Stimulated activated CD4-positive, alpha-beta T cell treated with anti-CD3 and anti-CD28 coated beads, TNF-alpha, amount 100 ng/mL, for 1 hour (primary cell): ENCODE data around the gene ALKBH6.
A peak's percentile ranks its signal among the peaks of the same experiment; 100 is the strongest.

Experiments
- DNase-seq, 3 donors: peaks; one replicate each; pipeline ENCODE4 v3.0.0-alpha.2; 2020; ENCODE audit warnings: low read depth in 3 of 3, low spot score in 1 of 3

The ALKBH6 gene

DNA sequence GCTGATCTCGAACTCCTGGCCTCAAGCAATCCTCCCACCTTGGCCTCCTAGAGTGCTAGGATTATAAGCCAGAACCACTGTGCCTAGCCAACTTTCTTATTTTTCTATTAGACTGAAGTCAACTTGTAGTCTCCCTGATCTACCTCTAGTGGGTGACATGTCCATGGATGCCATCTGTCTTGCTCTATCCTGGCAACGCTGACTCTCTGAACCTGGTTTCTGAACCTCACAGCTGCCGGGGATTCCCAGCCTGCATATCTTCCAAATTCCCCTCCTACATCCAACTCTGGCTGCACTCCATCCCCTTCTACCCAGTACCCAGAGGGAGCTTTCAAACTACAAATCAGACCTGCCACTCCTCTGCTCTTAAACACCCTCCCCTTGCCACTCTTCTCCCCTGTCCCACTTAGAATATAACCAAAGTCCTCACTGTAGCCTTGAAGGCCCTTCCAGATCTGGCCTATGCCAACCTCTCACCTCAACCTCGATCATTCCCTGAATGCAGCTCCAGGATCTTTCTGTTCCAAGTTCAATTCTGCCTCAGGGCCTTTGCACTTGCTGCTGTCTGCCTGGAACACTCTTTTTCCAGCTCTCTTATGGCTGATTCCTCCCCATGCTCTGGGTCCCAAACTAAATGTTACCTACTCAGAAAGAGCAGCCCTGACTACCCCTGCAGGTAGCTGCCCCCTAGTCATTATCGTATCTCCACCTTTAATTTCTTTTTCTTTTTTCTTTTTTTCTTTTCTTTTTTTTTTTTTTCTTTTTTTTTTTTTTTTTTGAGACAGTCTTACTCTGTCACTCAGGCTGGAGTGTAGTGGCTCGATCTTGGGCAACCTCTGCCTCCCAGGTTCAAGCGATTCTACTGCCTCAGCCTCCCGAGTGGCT, 16.5 kb upstream of the ALKBH6 start:
- no peak for DNase-seq

- no peak for DNase-seq
Observed at GRCh38 chr19:36028313-36029041, 14.5 kb upstream of the ALKBH6 start.

DNA sequence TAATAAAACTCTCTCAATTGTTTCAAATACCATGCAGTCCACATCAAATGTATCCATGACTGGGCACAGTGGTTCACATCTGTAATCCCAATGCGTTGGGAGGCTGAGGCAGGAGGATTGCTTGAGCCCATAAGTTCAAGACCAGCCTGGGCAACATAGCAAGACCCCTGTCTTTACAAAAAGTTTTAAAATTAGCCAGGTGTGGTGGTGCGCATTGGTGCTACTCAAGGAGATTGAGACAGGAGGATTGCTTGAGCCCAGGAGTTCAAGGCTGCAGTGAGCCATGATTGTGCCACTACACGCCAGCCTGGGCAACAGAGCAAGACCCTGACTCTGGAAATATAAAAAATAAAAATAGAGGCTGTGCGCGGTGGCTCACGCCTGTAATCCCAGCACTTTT, 13.7 kb upstream of the ALKBH6 start:
- no peak for DNase-seq

DNA sequence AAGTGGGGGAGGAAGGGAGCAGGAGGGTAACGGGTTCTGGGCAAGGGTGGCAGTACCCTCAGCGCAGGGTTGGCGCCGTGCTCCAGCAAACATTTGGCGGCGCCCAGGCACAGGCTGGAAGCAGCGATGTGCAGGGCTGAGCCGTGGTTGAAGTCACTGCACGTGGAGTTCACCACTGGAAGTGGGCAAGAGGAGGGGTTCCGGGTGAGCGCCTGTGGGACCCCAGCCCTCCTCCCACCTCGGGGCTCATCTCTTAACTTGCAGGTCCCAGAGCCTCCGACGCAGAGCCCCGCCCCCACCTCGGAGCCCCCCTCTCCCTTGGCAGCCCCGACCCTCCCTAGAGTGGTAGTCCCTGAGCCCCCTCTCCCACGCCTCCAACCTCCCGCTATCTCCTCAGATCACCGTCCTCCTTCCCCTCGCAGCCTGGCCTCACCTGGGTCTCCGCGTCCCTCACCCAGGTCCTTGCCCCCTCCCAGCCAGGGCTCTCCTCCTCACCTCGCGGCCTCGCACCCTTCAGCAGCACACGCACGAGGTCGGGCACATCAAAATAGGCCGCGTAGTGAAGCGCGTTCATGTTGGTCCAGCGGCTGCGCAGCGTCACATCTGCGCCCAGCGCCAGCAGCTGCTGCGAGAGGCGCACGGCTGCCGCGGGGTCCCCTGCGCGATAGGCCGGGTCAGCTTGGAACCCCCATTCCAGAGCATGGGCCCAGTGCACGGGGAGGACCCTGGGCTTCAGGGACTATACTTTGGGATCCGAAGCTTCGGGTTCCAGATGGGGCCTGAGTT, 12.3 kb upstream of the ALKBH6 start:
- DNase-seq, result no peak

GRCh38 chr19:36025541-36025940, 11.5 kb upstream of the ALKBH6 start:
- no peak for DNase-seq

- no peak for DNase-seq
Observed at GRCh38 chr19:36023432-36023831, 9.4 kb upstream of the ALKBH6 start.

DNA sequence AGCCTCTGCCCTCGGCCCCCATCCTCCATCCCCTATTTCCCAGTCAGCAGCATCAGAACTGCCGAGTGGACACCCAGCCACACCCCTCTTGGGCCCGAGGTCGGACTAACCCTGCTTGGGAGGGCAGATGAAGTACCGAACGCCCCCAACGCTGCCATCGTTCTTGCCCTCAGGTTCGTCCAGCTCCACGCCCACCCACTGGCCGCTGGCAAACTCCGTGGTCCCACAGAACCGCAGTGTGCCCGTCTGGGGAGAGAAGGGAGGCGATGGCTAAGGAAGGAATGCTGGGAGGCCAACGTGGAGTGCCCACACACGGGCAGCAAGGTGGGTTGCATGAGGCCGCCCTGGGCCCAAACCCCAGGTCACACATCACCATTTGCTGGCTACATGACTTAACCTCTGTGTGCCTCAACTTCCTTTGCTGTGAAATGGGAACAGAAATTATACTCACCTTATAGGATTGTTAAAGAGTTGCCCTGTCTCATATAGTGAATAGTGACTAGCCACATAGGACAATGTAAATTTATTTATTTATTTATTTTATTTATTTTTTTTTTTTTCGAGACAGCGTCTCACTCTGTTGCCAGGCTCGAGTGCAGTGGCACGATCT, 5.2 kb upstream of the ALKBH6 start:
- DNase-seq, result no peak

DNA sequence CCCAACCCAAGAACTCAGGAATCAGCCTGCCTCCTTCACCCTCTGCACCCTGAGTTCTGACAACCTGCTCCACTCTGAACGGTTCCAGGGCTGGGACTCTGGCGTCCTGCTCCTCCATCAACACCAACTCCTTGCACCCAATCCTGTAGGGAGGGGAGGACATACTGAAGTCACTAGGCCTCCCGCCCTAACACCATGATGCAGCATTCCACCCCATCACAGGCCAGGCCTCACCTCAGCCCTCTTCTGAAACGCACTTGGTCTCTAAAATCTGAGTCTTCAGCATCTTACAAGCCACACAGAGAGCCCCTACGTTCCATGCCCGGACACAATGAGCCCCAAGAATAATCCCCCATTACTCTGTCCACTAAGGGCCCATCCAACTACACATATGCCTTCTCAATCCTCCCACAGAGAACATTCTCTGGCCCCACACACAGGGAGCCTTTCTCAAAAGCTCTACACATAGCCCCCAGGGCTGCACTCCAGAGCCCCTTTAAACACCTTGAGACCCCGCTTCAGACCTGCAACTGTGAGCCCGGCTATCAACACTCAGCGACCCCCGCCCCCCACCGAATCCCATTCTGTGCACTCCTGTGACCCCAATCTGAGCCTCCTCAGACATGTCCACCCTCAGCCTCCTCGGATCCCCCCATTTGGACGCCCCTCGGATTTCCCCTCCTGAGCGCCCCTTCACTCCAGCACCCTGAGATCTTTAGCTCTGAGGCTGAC, 567 bp downstream of the ALKBH6 start:
- no peak for DNase-seq

- no peak for DNase-seq
Observed at GRCh38 chr19:36010402-36010801, 3.6 kb downstream of the ALKBH6 start.

DNA sequence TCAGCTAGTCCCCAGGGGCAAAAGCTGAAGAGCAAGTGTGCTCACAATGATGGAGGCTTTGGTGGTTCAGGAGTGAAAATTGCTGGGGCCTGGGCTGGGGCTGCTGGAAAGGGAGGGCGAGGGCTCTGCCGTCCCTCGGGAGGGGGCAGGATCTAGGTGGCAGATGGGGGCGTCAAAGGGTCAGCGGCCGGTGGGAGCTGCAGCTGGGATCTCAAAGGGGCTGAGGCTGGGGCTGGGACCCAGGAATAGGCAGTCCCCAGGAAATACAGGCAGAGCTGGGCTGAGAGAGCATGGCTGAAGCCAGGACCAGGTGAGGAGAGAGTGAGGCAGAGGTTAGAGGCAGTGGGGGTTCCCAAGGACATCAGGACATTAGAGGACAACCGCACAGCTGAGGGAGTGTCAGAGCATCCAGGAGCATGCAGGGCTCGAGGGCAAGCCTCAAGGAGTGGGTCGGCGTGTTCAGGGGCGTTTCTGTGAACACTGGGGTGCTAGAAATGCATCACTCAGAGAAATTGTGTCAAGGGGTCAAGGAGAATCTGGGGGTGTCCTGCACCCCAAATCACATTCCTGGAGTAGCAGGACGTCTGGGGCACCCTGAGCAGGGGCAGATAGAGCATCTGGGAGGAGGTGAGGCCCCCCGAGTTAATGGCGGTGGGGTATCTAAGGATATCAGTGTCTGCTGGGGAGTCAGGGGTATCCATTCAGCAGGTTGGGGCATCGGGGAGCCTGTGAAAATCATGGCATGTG, 4.2 kb downstream of the ALKBH6 start:
- no peak for DNase-seq

- peak in 1 of 3 donors; percentile 40 for DNase-seq
Observed at GRCh38 chr19:36009220-36009619, 4.8 kb downstream of the ALKBH6 start.

DNA sequence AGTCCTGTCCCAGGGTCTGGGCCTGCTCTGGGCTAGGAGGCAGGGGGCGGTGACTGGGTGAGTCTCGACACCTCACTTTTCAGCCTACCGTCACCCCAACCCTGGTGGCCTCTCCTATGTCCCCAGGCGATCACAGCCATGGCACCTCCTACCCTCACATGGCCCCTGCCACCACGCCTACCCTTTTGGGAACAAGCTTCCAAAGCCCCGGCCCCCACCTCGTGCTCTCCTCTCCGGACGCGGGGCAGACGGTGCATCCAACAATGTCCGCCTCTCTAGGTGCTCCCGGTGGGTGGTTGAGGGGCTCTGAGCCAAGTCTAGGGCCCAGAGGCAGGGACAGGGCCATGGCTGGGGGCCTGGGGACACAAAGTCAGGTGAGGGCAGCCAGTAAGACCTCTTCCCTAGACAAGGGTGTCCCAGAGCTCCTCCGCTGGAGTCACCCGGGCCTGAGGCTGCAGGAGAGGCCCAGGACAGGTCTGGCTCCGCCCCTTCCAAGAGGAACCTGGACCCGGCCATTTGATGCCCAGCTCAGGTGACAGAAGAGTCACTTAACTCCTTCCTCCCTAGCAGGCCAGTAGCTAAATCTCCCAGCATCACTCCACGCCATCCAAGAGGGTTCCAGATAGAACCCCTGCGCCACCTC, 5.6 kb downstream of the ALKBH6 start, which contains the start of gene SYNE4:
Gene SYNE4 (minus strand): TSS at position 478 of the 643 bp plus-strand sequence. CDS start 132 bp downstream, at position 346.
- no peak for DNase-seq

DNA sequence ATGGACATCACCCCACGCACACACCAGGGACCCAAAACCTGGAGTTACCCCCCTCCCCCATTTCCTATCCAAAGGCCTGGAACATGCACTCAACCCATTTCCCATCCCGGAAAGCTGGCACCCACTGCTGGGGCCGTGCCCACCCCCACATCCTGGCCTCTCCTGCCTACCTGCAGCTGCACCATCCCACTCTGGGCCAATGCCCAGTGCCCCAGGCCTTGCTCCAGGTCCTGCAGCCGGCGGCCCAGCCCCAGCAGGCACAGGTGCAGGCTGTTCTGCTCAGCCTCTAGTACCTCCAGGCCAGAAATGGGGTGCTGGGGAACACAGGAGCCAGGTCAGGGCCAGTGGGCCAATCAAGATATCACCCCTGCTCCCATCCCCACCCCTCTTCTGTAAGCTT, 7.1 kb downstream of the ALKBH6 start:
- no peak for DNase-seq

DNA sequence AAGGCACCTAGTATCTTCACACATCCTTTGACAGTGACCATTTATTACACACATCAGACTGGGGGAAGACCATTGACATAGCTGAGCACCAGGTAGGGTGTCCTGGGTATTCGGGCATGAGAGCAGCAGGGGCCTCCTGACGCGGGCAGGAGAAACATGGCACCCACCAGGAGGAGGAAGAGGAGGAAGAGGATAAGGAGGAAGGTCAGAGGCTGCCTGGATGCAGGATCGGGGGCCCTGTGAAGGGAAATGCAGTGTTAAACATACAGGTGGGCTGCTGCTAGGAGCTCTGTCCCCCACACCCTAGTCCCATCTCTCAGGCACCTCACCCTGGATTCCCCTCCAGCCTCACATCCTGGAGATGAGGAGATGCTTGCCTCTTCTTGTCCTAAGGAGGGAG, 10.7 kb downstream of the ALKBH6 start:
- DNase-seq, result no peak

DNA sequence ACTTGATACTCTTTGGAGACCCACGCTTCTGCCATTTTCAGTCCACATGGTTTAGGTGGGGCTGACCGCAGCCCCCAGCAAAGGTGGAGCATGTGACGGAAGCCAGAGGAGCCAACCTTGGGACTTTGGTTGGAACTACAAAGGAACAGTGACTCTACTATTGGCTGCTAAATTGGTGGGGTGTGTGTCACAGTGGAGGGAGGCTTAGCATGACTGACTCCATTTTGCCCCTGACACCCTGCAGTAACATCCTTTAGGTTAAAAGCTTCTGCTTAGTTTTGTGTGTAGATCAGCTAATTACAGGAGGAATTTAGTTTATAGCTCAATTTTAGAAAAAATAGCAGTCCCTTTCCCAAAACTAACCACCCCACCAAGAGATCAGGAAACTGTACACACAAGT, 12.4 kb downstream of the ALKBH6 start:
- DNase-seq, result no peak

DNA sequence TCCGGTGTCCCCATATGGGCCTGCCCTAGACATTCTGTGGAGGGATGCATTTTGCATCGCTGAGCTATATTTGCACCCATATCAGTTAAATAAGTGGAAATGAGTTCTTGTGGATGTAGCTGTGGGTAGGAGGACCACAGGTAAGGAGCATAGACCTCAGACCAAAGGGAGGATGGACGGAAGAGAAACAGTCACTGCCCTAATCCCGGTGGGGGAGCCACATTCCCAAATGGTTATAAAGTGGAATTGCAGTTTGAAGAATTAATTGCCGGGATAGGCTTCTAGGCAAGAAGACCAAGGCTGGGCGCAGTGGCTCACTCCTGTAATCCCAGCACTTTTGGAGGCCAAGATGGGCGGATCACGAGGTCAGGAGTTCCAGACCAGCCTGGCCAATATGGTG, 17.2 kb downstream of the ALKBH6 start:
- no peak for DNase-seq

DNA sequence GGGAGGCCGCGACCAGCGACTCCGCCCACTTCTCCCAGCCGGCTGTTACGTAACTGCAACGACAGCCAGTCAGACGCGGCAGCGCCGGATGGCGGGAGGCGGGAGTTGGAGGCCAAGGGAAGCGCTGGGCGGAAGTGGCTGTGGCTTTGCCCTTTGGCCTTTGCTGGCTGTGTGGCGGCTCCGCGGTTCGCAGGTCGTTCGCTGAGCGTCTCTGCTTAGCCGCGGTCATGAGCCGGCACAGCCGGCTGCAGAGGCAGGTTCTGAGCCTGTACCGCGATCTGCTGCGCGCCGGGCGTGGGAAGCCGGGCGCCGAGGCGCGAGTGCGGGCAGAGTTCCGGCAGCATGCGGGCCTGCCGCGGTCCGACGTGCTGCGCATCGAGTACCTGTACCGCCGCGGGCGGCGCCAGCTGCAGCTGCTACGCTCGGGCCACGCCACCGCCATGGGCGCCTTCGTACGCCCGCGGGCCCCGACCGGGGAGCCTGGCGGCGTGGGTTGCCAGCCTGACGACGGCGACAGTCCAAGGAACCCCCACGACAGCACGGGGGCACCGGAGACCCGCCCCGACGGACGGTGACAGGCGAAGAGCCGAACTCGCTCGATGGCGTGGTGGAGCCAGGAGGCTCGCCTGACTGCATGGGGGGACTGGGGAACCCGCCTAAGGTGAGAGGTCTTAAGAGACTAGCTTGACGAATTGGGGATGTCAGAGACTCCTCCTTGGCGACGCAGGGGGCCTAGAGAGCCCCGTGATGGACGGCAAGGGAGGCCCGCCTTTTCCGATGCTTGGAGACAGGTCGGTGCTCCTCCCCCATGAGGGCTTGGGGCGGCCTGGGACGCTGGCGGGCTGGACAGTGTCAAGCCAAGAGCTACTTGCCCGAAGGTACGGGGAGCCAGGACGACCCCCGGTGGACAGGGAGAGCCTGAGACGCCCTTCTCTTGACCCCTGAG, 18.7 kb downstream of the ALKBH6 start, which contains the start of gene SDHAF1:
Gene SDHAF1 (plus strand): TSS at position 141 of the 946 bp plus-strand sequence. CDS start 87 bp downstream, at position 228.
- peak; percentile 78 to 84 (median 78) for DNase-seq
